Fibroblast of skin of back (primary cell): ENCODE results near the gene POFUT2.
A peak's percentile ranks its signal among the peaks of the same experiment; 100 is the strongest.

Experiments used
- DNase-seq: peaks from one replicate; pipeline ENCODE4 v3.0.0-alpha.2; 2013

The POFUT2 gene

GRCh38 chr21:45262041-45262581 is 25.6 kb downstream of the POFUT2 start:
- DNase-seq, result no peak

- DNase-seq, result no peak
Measured at GRCh38 chr21:45261093-45261492, 26.6 kb downstream of the POFUT2 start.

GRCh38 chr21:45260191-45260825 is 27.4 kb downstream of the POFUT2 start:
- no peak for DNase-seq

- DNase-seq, result no peak
Measured at GRCh38 chr21:45259206-45259840, 28.4 kb downstream of the POFUT2 start.

DNA sequence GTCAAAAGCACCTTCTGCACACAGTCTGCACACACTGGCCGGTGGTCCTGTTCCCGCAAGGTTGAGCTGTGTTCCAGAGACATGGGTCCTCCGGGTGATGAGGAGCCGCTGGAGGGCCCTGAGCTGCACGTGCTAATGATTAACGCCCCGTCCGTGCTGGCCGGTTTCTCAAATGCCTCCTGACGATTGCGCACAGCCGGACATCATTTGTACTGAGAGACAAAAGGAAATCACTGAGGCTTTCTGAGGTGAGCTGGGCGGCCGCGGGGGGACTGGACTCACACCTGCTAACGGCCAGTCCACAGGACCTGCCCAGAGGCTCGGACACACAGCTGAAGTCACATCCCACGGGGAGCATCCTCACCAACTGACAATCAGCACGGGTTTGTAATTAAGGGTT is 29.2 kb downstream of the POFUT2 start:
- no peak for DNase-seq

DNA sequence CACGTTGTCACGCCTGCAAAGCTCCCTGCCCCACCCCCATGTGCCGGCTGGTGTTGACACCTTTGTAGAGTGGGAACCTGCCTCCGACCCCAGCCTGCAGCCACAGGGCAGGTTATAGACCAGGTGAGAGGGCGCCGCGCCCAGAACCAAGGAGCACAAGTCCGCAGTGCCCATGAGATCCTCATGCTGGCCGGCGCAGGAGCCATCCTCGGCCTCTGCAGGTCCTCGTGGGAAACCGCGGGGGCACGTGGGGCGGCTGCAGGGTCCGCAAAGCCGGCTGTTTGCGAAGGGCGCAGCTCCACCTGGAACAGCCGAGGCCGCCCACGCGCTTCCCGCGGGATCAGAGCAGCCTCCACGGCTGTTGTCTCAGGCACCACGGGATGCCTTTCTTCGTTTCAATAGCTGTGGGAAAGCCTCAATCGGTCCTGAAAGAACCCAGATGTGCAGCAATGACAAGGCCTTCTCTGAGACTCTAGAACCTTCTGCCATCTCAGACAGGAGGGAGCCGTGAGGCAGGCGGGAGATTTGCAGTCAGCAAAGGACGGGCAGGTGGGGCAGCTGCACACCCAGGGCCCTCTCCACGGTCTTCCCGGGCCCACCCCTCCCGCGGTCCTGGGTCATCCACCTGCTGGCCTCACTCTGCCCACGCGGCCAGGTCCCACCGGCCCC is 29.9 kb downstream of the POFUT2 start:
- DNase-seq, result no peak

- no peak for DNase-seq
Measured at GRCh38 chr21:45256912-45257672, 30.6 kb downstream of the POFUT2 start.

- DNase-seq, result no peak
Measured at GRCh38 chr21:45256021-45256911, 31.4 kb downstream of the POFUT2 start.

DNA sequence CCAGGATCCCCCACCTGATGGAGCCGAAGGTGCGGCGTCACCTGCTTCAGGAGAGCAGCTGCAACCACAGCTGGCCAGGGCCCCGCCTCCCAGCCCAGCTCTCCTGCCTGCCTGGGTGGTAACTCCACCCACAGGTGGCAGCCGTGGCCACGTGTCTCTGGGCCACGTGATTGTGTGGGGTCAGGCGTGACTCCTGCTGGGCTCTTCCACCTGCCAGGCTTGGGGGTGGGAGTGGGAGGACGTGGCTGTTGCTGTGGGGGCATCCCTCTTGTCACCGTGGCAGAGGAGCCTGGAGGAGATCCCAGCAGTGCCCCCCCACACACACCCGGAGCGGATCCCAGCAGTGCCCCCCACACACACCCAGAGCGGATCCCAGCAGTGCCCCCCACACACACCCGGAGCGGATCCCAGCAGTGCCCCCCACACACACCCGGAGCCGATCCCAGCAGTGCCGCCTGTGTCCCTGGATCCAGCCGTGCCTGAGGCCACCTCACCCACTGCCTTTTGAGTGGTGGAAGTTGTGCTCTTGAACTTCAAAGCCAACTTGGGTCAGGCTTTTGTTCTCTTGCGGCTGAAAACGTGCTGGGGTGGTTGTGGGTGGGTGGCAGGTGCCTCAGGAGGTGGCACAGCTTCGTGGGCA is 32.2 kb downstream of the POFUT2 start:
- DNase-seq, result no peak

DNA sequence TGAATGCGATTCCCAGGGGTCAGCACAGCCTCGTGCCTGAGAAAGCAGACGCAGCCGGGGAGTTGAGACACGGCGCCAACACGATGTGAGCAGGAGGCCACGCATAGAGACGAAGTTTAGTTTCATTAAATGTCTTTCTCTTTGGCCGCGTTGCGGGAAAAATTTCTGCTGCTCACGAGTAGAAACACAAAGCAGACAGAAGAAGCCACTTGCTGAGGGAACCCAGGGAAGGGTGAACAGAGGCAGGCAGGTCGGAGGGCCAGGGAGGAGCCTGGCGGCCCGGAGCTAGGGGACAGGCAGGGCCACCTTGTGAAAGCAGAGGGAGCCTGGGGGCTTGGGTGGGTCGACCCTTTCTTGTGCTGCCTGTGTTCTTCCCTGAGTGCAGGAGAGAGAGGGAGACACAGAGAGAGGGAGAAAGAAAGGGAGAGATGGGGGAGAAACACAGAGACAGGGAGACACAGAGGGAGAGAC is 33.2 kb downstream of the POFUT2 start:
- DNase-seq, result no peak

GRCh38 chr21:45253633-45254459 is 33.8 kb downstream of the POFUT2 start:
- no peak for DNase-seq

DNA sequence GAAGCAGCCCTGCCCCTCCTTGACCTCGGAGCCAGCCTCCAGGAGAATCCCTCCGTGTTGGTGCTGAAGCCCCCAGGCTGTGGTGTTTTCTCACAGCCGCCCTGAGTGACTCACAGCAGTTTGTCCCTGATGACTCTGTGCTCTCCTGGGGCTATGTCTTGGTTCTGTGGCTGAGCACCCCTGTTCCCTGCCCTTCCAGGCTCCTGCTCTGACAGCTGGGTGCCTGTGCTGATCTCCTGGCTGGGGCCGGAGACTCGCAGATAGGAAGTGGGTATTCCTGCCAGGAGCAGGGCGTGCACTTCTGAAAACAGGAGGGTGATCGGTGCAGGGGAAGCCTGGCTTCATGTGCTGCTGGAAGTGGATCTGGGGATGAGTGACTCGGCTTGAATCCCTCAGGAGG is 34.5 kb downstream of the POFUT2 start:
- peak; percentile 67 for DNase-seq

- DNase-seq, result no peak
Measured at GRCh38 chr21:45252448-45252925, 35.2 kb downstream of the POFUT2 start.

GRCh38 chr21:45251635-45252447 is 35.9 kb downstream of the POFUT2 start:
- no peak for DNase-seq

- no peak for DNase-seq
Measured at GRCh38 chr21:45250914-45251634, 36.6 kb downstream of the POFUT2 start.

- DNase-seq, result no peak
Measured at GRCh38 chr21:45250272-45250671, 37.4 kb downstream of the POFUT2 start.

DNA sequence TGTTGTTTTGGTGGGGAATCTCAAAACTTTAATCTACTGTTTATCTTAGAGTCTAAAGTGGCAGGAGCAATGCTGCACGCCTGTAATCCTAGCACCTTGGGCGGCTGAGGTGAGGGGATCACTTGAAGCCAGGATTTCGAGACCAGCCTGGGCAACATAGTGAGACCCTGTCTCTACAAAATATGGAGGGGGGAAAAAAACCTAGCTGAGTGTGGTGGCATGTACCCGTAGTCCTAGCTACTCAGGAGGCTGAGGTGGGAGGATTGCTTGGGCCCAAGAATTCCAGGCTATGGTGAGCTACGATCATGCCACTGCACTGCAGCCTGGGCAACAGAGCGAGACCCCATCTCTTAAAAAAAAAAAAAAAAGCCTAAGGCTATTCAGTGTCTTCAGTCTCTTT is 38.1 kb downstream of the POFUT2 start:
- DNase-seq, result no peak

DNA sequence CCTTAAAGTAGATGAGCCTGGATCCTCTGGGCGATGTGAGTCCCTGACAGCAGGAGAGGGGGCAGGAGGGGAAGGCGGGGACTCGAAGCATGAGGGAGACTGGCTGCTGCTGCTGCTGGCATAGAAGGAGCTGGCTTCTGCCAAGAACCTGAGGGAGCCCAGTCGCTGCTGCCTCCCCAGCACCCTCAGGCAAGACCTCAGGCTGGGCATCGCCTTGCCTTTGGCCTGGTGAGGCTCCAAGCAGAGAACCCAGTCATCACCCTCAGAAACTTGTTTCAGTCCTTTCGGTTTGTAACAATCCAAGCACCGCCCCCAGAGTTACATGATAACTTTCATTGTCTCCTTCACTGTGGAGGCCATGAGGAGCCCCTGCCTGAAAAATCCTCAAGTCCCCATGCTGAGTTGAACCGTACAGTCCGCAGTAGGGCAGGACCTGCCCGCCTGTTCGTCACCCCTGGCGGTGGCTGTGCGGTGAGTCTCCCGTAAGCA is 38.8 kb downstream of the POFUT2 start:
- no peak for DNase-seq
